NCI-H1417 treated with DMSO at 0.1 percent for 48 hours (cell line): ENCODE results near the gene APBA2.

Source experiments
- DNase-seq: peaks from one replicate; lab custom pipeline; 2025; lab: John Stamatoyannopoulos, UW

APBA2 gene

DNA sequence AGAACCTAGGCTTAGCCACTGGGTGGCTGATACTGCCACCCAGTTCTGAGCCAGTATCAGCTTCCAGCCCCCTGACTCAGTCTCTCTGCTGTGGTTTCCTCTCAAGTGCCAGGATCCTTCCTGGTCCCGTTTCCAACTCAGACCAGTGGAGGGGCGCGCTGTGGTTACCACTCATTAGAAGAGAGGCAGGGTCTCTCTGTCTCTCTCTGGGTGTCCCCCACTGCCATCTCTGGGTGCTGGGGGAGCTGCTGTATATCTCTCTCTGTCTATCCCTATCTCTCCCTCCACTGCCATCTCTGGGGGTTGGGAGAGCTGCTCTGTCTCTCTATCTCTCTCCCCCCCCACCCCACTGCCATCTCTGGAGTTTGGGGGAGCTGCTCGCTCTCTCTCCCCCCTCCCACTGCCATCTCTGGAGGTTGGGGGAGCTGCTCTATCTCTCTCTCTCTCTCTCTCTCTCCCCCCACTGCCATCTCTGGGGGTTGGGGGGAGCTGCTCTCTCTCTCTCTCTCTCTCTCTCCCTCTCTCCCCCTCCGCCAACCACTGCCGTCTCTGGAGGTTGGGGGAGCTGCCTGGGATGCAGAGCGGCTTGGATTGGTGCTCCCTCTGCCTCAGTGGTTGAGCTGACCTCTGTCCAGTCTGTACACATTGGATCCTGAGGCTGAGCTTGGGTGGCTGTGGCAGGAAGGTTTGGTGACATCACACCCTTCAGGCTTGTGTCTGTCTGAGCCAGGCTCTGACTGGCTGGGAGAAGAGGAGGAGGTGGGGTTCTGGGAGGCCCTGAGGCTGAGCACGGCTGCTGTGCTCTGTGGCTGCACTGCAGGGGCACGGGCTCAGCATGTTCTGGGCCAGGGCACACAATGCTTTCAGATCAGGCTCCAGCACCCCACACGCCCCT lies 98.9 kb downstream of the APBA2 start:
- no peak for DNase-seq

DNA sequence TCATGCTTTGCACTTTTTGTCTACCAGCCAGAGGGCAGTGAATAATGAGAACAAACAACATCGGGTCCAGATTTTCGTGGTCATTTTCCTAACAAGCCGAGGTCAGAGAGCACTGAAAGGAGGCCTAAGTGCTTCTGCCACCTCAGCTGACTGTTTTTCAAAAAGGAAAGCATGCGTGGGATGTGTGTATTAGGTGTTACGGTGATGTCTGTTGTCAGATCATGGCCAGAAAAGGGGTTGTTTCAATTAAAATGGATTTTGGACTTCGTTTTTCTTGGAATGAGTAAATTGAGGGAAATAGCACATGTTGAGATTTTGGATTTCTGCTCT lies 99.5 kb downstream of the APBA2 start:
- no peak for DNase-seq

DNA sequence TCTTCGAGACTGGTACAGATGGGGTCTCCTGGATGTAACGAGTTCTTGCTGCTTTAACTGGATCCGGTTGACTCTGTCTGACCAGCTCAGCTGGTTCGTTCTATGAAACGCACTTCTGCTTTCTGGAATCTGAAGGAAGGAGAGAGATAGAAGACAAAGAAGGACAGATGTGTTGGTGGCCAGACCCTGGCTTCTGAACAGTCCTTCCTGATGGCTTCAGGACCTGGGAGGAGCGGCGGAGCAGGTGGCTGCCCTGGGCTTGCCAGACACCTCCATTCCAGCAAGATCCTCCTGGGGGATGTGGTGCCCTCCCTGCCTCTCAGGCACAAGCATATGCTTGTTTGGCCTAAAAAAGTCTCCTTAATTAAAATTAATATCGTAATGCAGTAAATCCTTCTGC lies 99.9 kb downstream of the APBA2 start:
- no peak for DNase-seq

DNA sequence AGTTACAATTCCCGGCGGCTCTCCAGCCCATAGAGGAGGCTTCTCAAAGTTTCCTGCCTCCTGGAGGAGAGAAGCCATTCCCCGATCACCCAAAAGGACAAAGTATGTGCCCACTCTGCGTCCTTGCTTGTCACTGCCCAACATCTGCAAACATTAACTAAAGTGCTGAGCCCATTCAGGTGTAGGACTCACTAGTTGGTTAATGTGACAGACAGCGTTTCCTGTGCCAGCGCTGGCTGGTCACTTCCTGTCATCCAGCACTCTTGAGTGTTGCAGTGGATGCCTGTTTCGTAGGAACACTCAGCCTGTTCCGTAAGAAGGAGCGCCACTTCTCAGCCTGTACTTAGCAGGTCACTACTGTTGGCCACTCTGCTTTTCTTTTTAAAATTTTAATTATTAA lies 100.3 kb downstream of the APBA2 start:
- no peak for DNase-seq

DNA sequence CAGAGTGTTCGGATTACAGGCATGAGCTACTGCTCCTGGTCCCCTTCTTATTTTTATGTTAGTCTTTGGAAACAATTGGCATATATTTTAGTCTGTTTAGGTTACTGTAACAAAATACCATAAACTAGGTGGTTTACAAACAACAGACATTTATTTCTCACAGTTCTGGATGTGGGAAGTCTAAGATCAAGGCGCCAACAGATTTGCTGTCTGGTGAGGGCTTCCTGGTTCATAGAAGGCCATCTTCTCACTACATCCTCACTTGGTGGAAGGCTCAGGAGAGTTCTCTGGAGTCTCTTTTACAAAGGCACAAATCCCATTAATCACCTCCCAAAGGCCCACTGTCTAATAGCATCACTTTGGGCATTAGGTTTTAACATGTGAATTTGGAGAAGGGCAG lies 101.0 kb downstream of the APBA2 start:
- DNase-seq = no peak

DNA sequence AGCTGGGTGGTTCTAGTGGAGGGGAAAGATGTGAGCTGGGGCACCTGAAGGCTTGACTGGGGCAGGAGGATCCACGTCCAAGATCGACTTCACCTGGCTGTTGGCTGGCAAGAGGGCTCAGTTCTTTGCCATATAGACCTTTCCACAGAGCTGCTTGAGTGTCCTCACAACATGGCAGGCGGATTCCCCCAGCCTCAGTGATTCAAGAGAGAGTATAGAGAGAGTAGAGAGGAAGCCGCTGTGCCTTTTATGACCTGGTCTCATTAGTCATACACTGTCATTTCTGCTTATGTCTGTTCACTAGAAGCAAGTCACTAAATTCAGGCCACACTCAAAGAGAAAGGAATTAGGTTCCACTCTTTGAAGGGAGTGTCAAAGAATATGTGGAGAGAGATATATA lies 101.6 kb downstream of the APBA2 start:
- no peak for DNase-seq

DNA sequence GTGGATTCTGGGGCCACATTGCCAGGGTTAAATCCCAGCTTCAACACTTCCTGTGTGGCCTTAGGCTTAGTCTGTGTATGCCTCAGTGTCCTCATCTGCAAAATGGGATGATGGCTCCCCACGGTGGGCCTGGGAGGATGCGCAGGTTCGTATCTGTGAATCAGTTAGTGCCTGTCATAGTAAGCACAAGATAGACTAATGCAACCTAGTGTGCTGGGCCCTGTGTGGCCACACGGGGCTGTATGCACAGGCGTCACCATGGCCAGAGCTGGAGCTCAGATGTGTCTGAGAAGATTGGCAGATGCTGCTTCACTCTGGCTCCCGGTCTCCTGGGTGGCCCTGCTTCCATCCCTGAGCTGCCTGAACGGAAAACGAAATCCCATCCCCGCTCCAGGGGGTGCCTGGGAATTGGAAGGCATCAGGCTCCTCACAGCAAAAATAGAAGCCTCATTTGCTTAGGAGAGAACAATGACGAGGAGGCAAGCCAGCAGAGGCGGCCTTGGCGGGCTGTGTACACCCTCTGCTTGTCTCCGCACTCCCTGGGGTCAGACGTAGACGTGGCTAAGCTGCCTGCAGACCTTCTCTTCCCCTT lies 103.6 kb downstream of the APBA2 start:
- no peak for DNase-seq

DNA sequence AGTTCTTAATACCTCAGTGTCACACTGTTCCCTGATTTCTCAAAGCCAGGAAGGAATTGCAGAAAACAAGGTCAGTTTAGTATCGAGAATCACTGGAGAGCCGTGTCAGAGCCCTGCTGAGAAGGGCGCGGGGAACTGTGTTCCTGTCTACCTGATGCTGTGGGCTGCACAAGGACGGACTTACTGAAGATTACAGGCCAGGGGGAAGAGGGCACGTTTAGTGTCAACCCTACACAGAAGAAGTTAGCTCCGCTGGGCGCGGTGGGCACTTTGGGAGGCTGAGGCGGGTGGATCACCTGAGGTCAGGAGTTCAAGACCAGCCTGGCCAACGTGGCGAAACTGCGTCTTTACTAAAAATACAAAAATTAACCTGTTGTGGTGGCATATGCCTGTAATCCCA lies 104.1 kb downstream of the APBA2 start:
- no peak for DNase-seq

DNA sequence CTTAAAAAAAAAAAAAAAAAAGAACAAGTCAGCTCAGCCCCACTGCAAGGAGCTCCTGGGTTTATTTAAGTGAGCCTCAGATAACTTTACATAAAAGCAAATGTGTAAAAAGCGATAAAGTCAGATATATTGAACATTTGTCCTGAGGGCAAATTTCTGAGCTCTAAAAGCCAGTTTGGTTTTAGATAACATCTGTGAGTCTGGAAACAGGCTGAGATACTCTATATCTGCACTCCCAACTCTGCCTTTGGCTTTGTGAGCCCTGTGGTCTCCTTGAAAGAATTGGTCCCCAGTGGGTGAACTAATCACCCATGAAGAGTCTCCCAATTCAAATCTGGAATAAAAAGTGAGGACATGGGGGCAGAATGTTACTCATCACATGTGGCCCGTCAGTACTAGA lies 104.6 kb downstream of the APBA2 start:
- no peak for DNase-seq

DNA sequence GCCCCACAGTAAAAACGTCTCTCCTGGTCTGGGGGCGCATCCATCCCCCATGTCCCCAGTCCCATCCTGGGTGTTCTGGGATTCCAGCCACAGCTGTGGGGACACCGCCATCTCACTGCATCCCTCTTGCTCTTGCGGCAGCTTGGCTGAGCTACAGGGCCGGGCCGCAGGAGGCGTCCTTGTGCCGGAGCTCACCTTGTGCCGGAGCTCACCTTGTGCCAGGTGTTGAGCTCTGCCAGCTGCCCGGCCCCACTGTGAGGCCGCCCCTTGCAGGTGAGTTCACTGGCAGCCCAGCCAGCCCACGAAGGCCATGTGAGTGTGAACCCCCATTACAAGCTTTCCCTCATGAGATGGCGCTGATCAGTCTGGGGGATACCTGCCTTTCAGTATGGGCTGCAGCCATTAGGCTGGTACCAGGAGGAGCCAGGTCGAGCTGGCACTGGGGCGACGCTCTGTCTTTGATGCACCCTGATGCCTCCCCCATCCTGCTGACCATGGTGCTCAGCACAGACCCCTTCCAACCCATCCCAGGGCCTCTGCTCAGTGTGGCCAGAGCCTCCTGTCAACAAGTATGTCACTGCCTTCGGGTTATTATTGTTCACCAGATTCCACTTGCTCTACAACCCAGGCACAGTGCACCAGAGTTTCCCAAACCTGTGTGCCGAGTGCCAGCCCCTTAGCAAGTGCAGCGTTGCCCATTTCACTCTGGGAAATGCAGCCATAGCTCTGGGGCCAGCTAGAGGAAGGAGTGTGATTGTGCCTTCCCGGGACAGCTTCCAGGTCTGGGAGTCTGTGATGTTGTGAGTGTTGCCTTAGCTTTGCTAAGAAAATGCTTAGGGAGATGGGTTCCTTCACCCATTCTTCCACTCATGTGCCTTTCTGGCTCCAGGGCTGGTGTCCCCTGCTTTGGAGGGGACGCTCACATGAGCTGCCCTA lies 105.7 kb downstream of the APBA2 start:
- no peak for DNase-seq

DNA sequence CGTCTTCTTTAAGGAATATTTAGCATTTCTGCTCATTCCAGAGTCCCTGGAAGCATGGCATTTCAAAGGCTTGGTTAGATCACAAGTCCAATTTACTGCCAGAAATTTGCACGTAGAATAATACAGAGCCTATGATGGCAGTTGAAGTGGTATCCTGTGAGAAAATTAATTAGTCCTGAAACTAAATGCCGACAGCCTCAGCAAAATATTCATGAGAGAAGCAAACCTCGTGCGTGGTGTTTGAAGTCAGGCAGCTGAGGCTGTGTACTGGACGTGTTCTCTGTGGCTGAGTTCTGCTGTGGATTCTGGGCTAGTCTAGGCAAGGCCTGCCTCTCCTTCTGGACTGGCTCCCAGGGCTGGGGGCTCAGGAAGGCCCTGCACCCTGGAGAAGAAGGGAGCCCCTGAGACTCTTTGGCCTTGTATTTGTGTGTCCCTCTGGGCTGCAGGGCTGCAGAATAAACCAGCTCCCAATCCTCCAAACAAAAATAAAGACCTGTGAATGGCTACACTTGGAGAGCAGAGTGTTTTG lies 106.6 kb downstream of the APBA2 start:
- no peak for DNase-seq

DNA sequence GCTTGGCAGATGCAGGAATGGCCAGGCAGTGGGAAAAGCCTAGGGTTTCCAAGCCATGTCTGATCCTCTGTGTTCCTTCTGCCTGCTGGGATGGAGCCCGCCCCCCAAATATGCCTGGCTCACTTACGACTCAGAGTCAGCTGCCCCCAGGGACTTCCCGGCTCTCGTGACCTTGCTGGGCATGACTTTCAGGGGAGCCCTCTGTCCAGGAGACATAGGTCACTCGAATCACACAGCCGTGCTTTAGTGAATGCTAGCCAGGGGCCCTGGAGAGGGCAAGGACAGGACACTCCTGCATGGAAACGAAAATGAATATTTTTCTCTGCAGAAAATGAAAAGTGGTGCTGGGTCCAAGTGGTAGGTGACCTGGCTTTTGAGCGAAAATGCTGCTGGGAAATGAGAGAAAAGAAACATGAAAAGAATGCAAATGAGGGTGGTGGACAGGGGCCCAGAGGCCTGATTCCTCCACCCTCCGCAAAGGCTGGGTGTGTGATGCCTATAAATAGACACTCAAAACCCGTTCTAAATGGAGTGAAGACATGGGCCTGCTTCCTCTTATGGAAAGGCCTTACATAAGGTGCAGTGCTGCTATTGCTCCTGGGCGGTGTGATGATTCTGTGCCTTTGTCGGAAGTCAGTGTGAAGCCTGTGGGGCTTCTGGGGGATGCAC lies 107.4 kb downstream of the APBA2 start:
- no peak for DNase-seq

DNA sequence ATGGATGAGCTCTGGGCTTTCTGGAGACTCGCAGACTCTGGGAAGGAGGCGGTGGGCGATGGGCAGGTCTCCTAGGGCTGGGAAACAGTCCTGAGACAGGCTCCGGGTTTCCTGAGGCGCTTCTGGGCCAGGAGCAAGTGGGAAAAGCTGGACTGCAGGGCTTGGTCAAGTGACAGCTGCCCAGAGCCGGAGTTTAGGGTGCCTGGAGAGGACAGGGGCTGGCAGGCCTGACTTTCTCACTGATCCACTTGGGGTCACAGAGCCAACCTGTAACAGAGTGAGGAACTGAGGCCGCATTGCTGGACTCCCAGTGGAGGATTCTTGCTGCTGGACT lies 107.9 kb downstream of the APBA2 start:
- DNase-seq = no peak

DNA sequence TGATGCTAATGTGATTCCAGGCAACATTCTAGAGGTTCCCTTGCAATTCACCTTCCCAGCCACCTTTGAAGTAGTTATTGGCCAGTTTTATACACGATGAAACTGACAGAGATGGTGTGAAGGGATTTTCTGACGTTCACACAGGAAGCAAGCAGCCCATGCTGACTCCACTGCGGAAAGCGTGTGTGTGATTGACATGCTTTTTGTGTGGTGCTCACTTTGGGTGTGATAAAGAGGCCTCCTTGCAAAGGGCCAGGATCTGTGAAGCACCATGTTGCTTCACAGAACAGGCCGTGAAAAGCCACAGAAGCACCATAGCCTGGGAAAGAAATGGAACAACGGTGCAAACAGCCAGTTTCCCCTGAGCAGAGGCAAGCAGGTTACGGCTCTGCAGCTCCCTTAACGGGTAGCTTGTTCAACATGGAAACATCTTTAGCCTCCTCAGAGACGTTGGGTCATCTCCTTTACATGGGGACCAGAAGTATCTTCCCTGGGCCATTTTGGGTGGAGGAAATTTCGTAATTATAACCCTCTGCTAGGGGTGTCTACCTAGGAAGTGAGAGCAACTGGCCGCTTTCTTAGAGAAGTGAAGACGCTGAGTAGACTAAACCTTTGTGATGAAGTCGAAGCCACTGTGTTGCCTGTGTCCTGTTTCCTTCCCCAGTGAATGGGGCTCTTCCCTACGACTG lies 108.5 kb downstream of the APBA2 start:
- DNase-seq = no peak

DNA sequence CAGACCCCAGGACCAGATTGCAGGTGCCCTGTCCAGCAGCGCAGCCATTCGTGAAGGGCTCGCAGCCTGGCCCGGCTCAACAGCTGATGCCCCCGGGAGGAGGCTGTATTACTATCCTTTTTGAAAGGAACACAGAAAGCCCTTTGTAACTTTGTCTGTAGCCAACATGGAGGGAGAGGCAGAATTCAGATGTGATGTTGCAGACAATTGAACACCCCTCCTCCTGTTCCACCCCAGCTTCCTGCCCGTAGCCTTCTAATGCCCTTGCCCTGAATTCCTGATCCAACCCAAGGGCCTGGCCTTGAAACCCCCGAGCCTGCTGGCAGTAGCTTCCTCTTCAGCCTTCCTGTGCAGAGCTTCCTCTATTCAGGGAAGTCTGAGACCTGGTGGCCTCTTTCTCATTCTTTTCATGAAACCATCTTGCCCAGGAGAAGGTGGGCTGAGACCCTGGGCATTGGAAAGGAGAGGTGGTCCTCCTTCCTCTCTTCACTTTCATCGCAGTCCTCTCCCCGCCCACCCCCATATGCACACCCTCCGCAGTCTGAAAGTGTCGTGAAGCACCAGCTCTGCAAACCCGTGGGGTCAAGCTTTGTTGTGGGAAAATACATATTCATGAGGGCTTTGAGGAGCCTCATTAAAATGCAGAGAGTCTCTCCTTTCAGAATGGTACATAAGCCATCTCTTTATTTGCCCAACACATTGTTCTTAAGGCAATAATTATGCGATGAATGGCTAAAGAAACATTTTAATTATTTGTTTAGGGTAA lies 109.2 kb downstream of the APBA2 start:
- DNase-seq = no peak

DNA sequence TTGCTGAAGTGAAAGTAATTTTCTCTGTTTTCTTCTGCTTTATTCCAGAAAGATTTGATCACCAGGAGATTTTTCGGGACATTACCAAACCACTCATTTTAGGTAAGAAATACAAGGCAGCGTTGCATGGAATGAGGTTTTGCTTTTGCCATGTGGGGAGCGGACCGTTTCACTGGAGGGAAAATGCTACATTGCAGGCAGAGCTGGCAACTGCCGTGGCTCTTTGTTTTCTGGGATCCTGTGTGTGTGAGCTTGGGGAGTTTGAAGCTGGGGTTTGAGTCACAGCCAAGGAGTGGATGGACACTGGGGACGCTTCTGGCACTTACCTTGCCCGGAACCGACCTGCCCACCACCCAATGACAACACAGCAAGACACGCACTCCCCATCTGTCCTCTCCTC lies 109.9 kb downstream of the APBA2 start:
- DNase-seq = no peak

DNA sequence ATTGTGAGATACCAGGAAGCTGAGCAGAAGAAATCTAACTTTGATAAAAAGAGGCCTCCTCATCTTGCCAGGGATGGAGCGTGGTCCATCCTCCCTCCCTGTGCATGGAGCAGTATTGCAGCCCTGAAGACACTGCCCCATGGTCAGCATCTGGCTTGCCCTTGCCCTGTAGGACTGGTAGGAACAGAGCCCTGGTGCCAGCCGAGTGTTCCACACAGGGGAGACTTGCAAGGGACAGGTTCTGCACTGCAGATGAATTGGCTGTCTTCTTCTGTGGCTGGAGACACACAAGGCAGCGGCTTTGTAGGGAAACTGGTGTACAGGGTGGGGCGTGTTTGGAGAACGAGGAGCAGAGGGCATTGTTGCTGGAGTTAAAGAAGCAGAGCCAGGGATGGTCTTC lies 110.5 kb downstream of the APBA2 start:
- DNase-seq = no peak

DNA sequence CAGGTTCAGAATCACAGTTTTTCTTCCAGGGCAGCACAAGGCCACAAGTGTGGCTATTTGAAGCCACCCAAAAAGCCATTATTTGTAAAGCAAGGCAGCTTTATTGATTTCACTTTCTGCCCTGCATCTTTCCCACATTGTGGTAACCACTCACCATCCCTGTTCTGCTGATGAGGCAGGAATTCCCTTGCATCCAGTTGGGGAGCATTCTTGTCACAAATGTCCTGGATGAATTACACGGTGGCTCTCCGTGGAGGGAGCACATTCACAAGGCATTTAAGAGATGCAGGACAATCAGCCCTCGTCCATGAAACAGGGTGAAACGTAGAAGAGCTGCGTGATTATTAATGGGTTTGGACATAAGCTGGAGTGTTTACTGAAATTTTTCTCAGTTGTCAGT lies 111.2 kb downstream of the APBA2 start:
- DNase-seq = no peak

DNA sequence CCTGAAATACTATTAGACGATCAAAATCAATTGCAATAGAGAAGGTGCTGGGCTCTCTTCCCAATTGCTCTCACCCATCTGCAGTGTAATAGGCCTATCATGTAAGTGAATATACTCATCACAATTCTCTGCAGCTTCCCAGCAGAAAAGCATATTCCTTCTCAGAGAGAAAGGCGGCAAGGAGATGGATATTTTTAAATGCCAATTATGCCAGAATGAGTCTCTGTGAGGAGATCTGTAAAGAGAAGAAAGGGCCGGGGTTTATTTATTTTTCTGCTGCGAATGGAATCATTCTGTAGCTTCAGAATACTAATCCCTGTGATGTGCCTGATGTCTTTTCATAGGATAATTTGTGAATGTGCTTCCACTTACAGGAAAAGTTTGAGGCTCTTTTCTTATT lies 112.0 kb downstream of the APBA2 start:
- DNase-seq = no peak

DNA sequence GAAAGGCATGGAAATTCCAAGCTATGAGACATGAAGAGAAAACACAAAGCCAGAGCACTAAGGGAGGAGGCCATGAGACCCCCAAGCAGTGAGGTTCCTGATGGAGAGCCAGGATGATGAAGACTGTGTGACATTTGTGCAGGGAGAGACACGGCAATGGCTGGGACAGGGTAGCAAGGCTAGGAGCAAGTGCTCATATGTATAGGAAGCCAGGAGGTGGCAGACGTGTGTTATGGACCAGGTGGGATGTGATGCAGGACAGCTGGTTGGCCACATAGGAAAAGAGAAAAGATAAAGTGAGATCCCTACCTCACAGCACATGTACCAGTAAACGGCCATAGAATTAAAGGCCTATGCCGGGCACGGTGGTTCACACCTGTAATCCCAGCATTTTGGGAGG lies 112.7 kb downstream of the APBA2 start:
- DNase-seq = no peak
